Neuron (in vitro differentiated cells): Measurements from ENCODE around the gene MRTFA.
"Not testable (repeated sequence)": the region's sequence is repeated elsewhere in the genome, so short reads cannot be mapped to it uniquely, and the experiment has no call there.

Source experiments
- H2AFZ ChIP-seq: one replicate; pipeline ENCODE4 v1.6.1; 2013; ENCODE audit warnings: low read depth, mild to moderate bottlenecking, inconsistent platforms, low read length, moderate library complexity
- H3K27me3 ChIP-seq: one replicate; pipeline ENCODE4 v1.6.1; 2013; ENCODE audit warnings: low read length; ENCODE audit not compliant: insufficient read depth
- H3K36me3 ChIP-seq: one replicate; pipeline ENCODE4 v1.6.1; 2013; ENCODE audit warnings: low read length; ENCODE audit not compliant: insufficient read depth
- H3K4me1 ChIP-seq: one replicate; pipeline ENCODE4 v1.6.1; 2013; ENCODE audit warnings: low read length; ENCODE audit not compliant: insufficient read depth
- H3K4me3 ChIP-seq: 2 replicates; pipeline ENCODE4 v1.5.1; 2013; ENCODE audit warnings: mild to moderate bottlenecking, low read length, moderate library complexity
- H3K9me3 ChIP-seq: one replicate; pipeline ENCODE4 v1.6.1; 2013; ENCODE audit warnings: low read length

The MRTFA gene

DNA sequence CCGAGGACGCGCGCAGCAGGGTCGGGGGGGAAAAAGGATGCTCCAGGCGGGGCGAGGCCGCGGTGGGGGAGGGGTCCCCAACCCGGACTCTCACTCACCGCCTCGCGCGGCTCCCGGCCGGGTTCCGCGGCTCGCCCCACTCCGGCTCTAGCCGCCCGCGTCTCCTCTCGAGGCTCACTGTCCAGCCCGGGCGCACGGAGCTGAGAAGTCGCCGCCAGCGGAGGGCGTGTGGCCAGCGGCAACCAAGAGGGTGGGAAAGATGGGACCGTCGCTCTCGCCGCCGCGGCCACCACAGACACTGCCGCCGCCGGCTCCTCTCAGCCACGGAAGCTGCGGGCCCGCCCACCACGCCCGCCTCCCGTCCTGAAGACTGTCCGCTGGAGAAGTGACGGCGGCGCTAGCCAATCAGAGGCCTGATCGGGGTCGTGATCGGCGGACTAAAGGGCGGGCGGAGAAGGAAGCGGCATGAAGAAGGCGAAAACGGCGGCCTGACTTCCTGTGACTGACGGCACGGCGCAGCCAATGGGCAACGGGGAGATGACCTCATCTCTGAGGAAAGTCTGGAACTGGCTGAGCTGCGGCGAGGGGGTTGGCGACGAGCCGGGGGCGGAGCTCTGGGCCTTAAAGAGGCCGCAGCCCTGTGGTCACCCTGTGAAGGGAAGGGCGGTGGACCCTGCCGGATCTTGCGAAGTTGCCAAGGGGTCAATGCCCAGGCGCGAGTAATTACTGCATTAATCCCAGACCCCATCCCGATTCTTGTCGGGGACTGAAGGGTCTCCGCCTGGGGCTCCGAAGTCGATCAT, at the start of gene MRTFA:
Gene MRTFA (minus strand): TSS at position 340 of the 803 bp plus-strand sequence.
- H2AFZ ChIP-seq: peak within 1 kb of the TSS; percentile 91
- no peaks in the 10 kb centered on the region for H3K27me3 ChIP-seq
- H3K9me3 ChIP-seq: no peaks in the 10 kb centered on the region
- no peaks in the 10 kb centered on the region for H3K36me3 ChIP-seq
- H3K4me1 ChIP-seq: peaks cover 20% of the 10 kb centered on the region
- peak within 1 kb of the TSS; percentile 82 for H3K4me3 ChIP-seq

DNA sequence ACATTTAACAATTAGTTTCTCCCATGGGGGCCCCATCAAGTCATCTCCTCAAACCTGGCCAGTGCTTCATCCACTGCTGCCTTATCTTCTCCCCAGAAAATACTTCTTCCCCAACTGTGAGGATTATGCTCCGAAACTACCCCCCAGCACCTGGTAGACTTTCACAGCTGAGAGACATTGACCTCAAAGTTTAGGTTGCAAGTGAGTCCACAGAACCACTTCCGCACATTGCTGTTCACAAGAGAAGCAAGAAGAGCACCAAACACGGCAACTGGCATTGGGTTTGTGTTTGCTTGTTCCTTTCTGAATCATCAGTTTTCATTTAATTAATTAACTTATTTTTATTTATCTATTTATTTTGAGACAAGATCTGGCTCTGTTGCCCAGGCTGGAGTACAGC, 48.9 kb upstream of the MRTFA start:
- H3K36me3 ChIP-seq: no peaks in the 10 kb centered on the region
- H3K9me3 ChIP-seq: no peaks in the 10 kb centered on the region
- H3K4me1 ChIP-seq: peaks cover 5% of the 10 kb centered on the region
- no peak overlapping the region for H2AFZ ChIP-seq
- H3K4me3 ChIP-seq: no peak overlapping the region
- H3K27me3 ChIP-seq: peaks cover 18% of the 10 kb centered on the region

DNA sequence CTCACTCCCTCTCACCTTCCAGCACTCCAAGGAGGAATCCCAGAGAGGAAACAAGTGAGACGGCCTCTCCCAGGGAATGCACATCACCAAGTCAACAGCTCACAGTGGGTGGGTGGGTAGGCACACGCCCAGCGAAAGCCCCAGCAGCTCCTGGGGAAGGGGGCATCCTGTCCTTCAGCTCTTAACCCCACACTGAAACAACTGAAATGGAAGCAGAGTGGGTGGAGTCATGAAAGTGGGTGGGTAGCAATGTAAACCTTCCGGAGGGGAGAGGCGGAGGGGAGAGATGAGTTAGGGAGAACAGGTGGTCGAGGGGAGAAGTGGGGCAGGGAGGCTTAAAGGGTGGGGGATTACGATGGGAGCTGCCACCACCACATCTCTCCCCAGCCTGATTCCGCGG, 48.2 kb upstream of the MRTFA start:
- Histone ChIP-seq H3K36me3 (no peaks in the 10 kb centered on the region), H3K4me1 (peaks cover 9% of the 10 kb centered on the region), H3K27me3 (peaks cover 23% of the 10 kb centered on the region), H2AFZ (no peak overlapping the region), H3K9me3 (no peaks in the 10 kb centered on the region), H3K4me3 (no peak overlapping the region)

DNA sequence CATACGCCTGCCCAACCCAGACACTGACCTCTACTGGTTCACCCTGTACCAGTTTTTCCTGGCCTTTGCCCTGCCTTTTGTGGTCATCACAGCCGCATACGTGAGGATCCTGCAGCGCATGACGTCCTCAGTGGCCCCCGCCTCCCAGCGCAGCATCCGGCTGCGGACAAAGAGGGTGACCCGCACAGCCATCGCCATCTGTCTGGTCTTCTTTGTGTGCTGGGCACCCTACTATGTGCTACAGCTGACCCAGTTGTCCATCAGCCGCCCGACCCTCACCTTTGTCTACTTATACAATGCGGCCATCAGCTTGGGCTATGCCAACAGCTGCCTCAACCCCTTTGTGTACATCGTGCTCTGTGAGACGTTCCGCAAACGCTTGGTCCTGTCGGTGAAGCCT, 44.9 kb upstream of the MRTFA start:
- Histone ChIP-seq H3K36me3 (no peaks in the 10 kb centered on the region), H3K27me3 (peaks cover 26% of the 10 kb centered on the region), H3K4me1 (peaks cover 19% of the 10 kb centered on the region), H3K9me3 (no peaks in the 10 kb centered on the region), H2AFZ (no peak overlapping the region), H3K4me3 (no peak overlapping the region)

DNA sequence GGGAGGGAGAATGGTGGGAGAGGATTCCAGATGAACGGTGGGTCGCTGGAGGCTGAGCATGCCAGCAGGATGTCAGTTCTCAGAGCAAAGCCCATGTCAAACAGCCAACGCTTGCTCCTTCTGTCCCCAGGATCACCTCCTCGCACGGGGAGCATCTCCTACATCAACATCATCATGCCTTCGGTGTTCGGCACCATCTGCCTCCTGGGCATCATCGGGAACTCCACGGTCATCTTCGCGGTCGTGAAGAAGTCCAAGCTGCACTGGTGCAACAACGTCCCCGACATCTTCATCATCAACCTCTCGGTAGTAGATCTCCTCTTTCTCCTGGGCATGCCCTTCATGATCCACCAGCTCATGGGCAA, 44.3 kb upstream of the MRTFA start:
- Histone ChIP-seq H3K4me3 (no peak overlapping the region), H3K27me3 (peaks cover 26% of the 10 kb centered on the region), H3K36me3 (no peaks in the 10 kb centered on the region), H2AFZ (no peak overlapping the region), H3K9me3 (no peaks in the 10 kb centered on the region), H3K4me1 (peaks cover 19% of the 10 kb centered on the region)

DNA sequence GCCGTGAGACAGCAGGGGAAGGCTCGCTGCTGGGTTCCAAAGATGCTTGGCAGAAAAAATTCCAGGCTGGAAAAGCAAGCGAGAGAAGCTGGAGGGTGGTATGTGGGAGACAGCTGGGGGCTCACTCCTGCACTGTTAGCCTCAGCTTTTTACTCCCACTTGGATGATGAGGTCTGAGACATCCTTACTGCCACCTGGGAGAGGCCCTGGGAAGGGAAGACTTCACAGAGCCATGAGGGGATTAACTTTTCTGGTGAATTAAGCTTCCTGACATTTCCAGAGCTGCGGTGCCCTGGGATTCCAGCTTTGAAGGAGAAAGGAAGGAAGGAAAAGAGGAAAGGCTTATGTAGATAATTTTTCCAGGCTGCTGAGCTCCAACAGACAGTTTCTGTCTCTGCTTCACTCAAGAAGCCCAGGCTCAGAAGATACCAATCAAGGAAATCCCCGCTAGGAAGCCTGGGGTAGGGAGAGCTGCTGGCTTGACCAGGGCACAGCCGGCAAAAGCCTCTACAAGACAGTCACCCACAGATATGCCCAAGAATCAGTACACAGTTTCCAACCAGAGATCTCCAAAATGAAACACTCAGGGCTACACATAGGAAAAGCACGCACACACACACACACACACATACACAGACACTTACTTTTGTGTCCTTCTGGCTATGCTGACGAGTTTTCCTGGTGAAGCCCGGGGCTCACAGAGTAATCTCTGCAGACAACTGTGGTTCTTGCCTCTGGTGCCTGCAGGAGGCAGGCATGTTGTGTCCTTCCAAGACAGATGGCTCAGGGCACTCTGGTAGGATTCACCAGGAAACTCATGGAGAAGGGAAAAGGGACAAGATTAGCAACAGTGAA, 43.7 kb upstream of the MRTFA start:
- Histone ChIP-seq H3K4me1 (peaks cover 19% of the 10 kb centered on the region), H3K9me3 (no peaks in the 10 kb centered on the region), H3K36me3 (no peaks in the 10 kb centered on the region), H2AFZ (peak overlapping the region; percentile 19), H3K27me3 (peaks cover 23% of the 10 kb centered on the region), H3K4me3 (peak overlapping the region; percentile 34)

DNA sequence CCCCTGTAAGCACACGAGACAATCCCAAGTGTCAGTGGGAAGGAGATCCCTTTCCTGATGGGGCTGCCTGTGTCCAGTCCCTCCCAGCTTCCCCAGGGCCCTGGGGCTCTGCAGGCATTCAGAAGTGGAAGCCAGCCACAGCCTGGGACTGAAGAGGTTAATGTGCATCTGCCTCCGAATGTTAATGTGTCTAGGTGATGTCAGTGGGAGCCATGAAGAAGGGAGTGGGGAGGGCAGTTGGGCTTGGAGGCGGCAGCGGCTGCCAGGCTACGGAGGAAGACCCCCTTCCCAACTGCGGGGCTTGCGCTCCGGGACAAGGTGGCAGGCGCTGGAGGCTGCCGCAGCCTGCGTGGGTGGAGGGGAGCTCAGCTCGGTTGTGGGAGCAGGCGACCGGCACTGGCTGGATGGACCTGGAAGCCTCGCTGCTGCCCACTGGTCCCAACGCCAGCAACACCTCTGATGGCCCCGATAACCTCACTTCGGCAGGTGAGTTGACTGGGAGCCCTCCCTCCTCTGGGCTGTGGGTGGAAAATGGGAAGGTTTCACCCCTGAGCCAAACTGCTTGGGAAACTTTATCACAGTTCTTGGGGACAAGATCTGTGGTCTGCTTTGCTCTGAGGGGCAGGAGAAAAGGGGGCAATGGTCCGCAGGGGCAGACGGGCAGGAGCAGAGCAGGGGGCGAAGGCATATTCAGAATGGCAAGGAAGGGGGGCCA, 42.9 kb upstream of the MRTFA start, which contains the start of gene MCHR1:
Gene MCHR1 (plus strand): TSS at position 236 of the 715 bp plus-strand sequence. CDS start 169 bp downstream, at position 405.
- peak within 1 kb of the TSS; percentile 34 for H3K4me3 ChIP-seq
- peaks cover 19% of the 10 kb centered on the region for H3K4me1 ChIP-seq
- H3K27me3 ChIP-seq: peaks cover 16% of the 10 kb centered on the region
- H3K9me3 ChIP-seq: no peaks in the 10 kb centered on the region
- H2AFZ ChIP-seq: peak within 1 kb of the TSS; percentile 19
- no peaks in the 10 kb centered on the region for H3K36me3 ChIP-seq

DNA sequence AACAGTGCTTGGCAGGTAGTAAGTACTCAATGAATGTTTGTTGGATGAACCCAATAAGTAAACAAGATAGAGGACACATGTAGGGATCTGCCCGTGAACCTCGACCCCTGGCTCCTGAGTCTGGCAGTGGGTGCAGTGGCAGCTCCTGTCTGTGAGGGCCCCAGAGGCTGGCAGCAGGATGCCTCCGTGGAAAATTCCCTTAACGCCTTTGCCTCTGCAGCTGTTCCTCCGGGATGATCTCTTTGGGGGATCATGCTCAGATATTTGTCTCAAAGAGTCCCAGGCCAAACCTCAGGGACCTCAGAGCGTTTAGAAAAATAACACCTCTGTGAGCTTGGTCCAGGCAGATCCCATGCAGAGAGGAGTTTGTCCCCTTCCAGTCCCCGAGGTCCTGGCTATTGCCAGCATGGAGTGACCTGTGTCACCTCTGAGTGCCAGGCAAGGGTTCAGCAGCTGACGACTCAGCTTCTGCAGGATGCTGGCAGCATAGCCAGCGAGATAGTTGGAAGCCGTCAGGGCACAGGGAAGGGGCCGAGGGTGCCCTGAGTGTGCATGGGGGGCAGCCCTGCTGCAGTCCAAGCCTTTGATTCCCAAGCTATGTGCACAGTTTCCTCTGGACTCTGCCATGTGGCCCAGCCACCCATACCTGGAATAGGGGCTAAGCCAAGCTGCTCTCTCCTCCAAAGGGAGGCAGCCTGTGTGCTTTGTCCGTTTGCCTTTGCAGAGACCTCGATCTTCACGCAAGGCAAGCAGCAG, 42.2 kb upstream of the MRTFA start:
- Histone ChIP-seq H3K9me3 (no peaks in the 10 kb centered on the region), H3K4me3 (peak overlapping the region; percentile 34), H3K36me3 (no peaks in the 10 kb centered on the region), H3K4me1 (peaks cover 19% of the 10 kb centered on the region), H3K27me3 (peaks cover 16% of the 10 kb centered on the region), H2AFZ (peak overlapping the region; percentile 19)

DNA sequence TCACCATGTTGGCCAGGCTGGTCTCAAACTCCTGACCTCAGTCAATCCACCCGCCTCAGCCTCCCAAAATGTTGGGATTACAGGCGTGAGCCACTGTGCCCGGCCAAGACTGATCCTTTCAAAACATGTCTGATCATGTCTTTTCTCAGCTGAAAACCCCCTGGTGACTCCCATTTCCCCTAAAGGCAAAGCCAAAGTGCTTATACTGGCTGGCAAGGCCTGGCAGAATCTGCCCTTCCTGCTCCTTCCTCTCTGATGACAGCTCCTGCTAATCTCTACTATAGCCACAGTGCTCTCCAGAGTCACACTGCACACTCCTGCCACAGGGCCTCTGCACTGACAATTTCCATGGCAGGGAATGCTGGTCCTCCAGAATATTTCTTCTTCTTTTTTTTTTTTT, 40.1 kb upstream of the MRTFA start:
- no peaks in the 10 kb centered on the region for H3K9me3 ChIP-seq
- peaks cover 19% of the 10 kb centered on the region for H3K4me1 ChIP-seq
- no peak overlapping the region for H3K4me3 ChIP-seq
- H2AFZ ChIP-seq: no peak overlapping the region
- H3K27me3 ChIP-seq: peaks cover 16% of the 10 kb centered on the region
- no peaks in the 10 kb centered on the region for H3K36me3 ChIP-seq

DNA sequence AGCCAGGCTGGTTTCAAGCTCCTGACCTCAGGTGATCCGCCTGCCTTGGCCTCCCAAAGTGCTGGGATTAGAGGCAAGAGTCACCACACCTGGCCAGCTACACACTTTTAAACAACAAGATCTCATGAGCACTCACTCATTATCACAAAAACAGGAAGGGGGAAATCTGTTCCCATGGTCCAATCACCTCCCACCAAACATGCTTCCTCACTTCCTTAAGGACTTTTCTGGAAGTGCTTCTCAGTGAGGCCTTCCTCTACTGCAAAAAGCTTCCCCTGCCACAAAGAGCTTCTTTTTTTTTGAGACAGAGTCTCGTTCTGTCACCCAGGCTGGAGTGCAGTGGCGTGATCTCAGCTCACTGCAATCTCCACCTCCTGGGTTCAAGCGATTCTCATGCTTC, 39.6 kb upstream of the MRTFA start:
- Histone ChIP-seq H3K4me1 (peaks cover 19% of the 10 kb centered on the region), H3K27me3 (peaks cover 16% of the 10 kb centered on the region)
- H3K36me3 ChIP-seq, H2AFZ ChIP-seq, H3K4me3 ChIP-seq, H3K9me3 ChIP-seq: not testable (repeated sequence)

DNA sequence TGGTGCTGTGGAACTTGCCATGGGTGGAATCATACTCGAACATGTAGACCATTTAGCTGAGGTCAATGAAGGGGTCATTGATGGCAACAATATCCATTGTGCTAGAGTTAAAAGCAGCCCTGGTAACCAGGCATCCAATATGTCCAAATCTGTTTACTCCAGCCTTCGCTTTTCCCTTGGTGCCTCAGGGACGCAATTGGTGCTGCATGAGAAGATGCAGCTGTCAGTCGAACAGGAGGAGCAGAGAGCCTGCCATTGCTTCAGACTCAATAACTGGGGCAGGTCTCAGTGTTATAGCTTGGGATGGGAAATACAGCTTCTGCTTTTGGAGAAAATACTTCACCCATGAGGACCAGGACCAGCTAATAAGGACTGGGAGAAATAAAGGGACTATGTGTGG, 37.8 kb upstream of the MRTFA start:
- Histone ChIP-seq H2AFZ (no peak overlapping the region), H3K36me3 (no peaks in the 10 kb centered on the region), H3K4me3 (no peak overlapping the region), H3K27me3 (no peaks in the 10 kb centered on the region), H3K9me3 (no peaks in the 10 kb centered on the region), H3K4me1 (peaks cover 5% of the 10 kb centered on the region)

DNA sequence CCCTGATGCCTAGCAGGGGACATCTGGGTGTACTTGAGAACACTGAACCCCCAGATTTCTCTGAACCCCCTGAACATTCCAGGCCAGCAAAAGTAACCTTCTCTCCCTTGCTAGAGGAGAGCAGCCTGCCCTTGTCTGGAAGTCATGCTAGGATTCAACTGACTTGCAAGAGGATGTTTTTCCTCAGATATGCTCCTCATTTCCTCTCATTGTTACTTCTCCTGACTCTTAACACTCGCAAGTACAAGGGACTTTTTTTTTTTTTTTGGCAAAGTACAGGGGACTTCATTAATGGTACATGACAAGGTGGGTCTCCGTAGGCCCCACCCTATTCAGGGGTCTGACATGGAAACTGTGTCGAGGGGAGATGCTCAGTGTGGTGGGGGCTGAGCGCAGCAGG, 36.5 kb upstream of the MRTFA start:
- Histone ChIP-seq H3K9me3 (no peaks in the 10 kb centered on the region), H3K36me3 (no peaks in the 10 kb centered on the region), H2AFZ (no peak overlapping the region), H3K4me1 (peaks cover 5% of the 10 kb centered on the region), H3K27me3 (no peaks in the 10 kb centered on the region), H3K4me3 (no peak overlapping the region)
